Measurements from ENCODE around the gene DNM3. TPM values are rescaled to one million over a fixed set of nuclear protein-coding genes. Genes with fewer than 3 reads are reported as not detected.

DNM3 gene
- total and polyA plus RNA-seq, 9 of the 15 experiments (the other 6 are each of a cell fraction or from before 2014, with no cell fraction given) = 0.08 to 0.36 (median 0.22) TPM; not detected in 1

DNA sequence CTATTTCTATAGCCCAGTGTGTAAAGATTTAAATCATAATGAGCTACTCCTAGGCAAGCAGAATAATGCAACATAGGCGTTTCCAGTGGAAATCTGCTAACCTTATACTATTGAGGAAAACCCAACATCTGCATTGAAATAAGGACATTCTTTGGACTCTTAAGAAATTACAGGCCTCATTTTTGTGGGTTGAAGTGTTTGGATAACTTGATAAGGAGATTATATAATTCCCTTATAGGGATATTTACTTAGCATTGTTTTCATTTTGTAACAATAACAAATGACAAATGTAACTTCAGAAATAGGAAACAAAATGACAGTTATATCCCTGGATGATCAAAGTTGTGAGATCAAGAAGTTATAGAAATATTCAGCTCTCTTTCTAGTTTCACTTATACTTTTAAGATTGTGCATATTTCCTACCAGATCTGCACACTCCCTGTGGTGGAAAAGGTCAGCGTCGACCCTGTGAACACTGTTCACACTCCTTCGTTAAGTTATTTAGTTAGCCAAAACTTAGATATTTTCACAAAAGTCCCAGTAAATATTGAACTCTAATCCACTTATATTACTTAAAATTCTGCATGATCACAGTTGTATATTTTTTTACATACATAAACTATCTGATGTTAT is 294.8 kb downstream of the DNM3 start:
- Histone ChIP-seq H3K4me3 (no peak overlapping the region), H2AFZ (ENCODE audit: low read depth, low read length) (no peak overlapping the region), H4K20me1 (replicated peaks; ENCODE audit: control insufficient read depth, insufficient read depth, low read length) (no peaks in the 10 kb centered on the region), H3K36me3 (ENCODE audit: control insufficient read depth, insufficient read depth, low read length) (no peaks in the 10 kb centered on the region), H3K4me1 (replicated peaks in 1 of 2; ENCODE audit: control insufficient read depth in 2 of 2, insufficient read depth in 2 of 2, low read length in 2 of 2) (no peaks in the 10 kb centered on the region), H3K4me2 (ENCODE audit: insufficient read depth, low read length) (no peak overlapping the region), H3K9me3 (replicated peaks; ENCODE audit: control insufficient read depth, insufficient read depth, low read depth, low read length) (no peaks in the 10 kb centered on the region), H3K27me3 (ENCODE audit: control insufficient read depth in 2 of 2, insufficient read depth in 2 of 2, low read length in 2 of 2) (no peaks in the 10 kb centered on the region), H3K79me2 (ENCODE audit: control insufficient read depth, insufficient read depth, low read length) (no peaks in the 10 kb centered on the region), H3K9me1 (ENCODE audit: control insufficient read depth, insufficient read depth, low read length) (no peaks in the 10 kb centered on the region), H3K27ac (ENCODE audit: extremely low read depth, low read depth, low read length) (no peak overlapping the region), H3K9ac (ENCODE audit: insufficient read depth in 1 of 2, low read depth in 2 of 2, low read length in 2 of 2) (no peak overlapping the region)
- ChIA-PET CTCF (ENCODE audit: low intra/inter-chr PET ratio) (no interaction called here), POLR2A (no interaction called here)
- 1% methylated on average over 4 of the region's 4 CpGs for WGBS (ENCODE audit: insufficient coverage, low coverage, missing lambda C conversion rate)
- in situ Hi-C loops (cut with MboI) = no loop called here
- FAIRE-seq (no peak), DNase-seq (ENCODE audit: extremely low read depth in 1 of 4, low spot score in 3 of 4) (no peak), ATAC-seq (no peak)
- intact Hi-C loops (cut with micrococcal nuclease) = no loop called here
- no TSS peak for BruUV-seq (replicated peaks)
- TF ChIP-seq ZNF507 (tag; conservative IDR thresholded peaks at IDR 0.05) = no peak
- no peak for TF ChIP-seq PHTF2 (CRISPR knock-in tag; IDR thresholded peaks at IDR 0.05)
- no peak for TF ChIP-seq FIP1L1 (IDR thresholded peaks at IDR 0.05; ENCODE audit: low read depth, low read length, poor library complexity, severe bottlenecking)
- TF ChIP-seq BRCA1 (IDR thresholded peaks at IDR 0.05) = no peak
- no peak for TF ChIP-seq BRCA1 (CRISPR knock-in tag; IDR thresholded peaks at IDR 0.05)
- no peak for TF ChIP-seq ZFPM2 (CRISPR knock-in tag; IDR thresholded peaks at IDR 0.05)
- TF ChIP-seq CTBP1 (IDR thresholded peaks at IDR 0.05; ENCODE audit: borderline replicate concordance) = no peak
- TF ChIP-seq, protein P1, sequence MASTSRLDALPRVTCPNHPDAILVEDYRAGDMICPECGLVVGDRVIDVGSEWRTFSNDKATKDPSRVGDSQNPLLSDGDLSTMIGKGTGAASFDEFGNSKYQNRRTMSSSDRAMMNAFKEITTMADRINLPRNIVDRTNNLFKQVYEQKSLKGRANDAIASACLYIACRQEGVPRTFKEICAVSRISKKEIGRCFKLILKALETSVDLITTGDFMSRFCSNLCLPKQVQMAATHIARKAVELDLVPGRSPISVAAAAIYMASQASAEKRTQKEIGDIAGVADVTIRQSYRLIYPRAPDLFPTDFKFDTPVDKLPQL (IDR thresholded peaks at IDR 0.05; ENCODE audit: extremely low read depth, insufficient read length) = no peak
- TF ChIP-seq NR4A1 (CRISPR knock-in tag; IDR thresholded peaks at IDR 0.05) = no peak
- no peak for TF ChIP-seq NR4A1 (tag; IDR thresholded peaks at IDR 0.05)
- TF ChIP-seq RFX5 (IDR thresholded peaks at IDR 0.05; ENCODE audit: low read depth, low read length) = no peak
- TF ChIP-seq ZNF140 (CRISPR knock-in tag; IDR thresholded peaks at IDR 0.05) = no peak
- no peak for TF ChIP-seq MAZ (CRISPR knock-in tag; conservative IDR thresholded peaks at IDR 0.05 in 1 of 2, IDR thresholded peaks at IDR 0.05 in 1 of 2)
- TF ChIP-seq, protein P2, sequence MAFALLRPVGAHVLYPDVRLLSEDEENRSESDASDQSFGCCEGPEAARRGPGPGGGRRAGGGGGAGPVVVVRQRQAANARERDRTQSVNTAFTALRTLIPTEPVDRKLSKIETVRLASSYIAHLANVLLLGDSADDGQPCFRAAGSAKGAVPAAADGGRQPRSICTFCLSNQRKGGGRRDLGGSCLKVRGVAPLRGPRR (CRISPR knock-in tag; IDR thresholded peaks at IDR 0.05) = no peak
- TF ChIP-seq, protein P3, sequence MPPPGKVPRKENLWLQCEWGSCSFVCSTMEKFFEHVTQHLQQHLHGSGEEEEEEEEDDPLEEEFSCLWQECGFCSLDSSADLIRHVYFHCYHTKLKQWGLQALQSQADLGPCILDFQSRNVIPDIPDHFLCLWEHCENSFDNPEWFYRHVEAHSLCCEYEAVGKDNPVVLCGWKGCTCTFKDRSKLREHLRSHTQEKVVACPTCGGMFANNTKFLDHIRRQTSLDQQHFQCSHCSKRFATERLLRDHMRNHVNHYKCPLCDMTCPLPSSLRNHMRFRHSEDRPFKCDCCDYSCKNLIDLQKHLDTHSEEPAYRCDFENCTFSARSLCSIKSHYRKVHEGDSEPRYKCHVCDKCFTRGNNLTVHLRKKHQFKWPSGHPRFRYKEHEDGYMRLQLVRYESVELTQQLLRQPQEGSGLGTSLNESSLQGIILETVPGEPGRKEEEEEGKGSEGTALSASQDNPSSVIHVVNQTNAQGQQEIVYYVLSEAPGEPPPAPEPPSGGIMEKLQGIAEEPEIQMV (tag; conservative IDR thresholded peaks at IDR 0.05; ENCODE audit: low read depth) = no peak
- no peak for TF ChIP-seq TCFL5 (CRISPR knock-in tag; conservative IDR thresholded peaks at IDR 0.05)
